WTC11 (cell line): Measurements from ENCODE around the gene BLID.

ENCODE experiments used
- CREB1 ChIP-seq: sonication (generic); formaldehyde crosslinking; IDR thresholded peaks from 2 replicates; pipeline ENCODE4 v1.8.0; 2023; ENCODE audit warnings: mild to moderate bottlenecking, missing genetic modification reagents
- ESRRA ChIP-seq: sonication (generic); formaldehyde crosslinking; IDR thresholded peaks from 2 replicates; pipeline ENCODE4 v1.8.1; 2022; ENCODE audit warnings: mild to moderate bottlenecking, missing genetic modification reagents, borderline replicate concordance
- GRHL2 ChIP-seq: fragments of 250-450 bp; sonication (Bioruptor Pico); IDR thresholded peaks from 2 replicates; pipeline ENCODE4 v1.8.0; 2022; ENCODE audit warnings: mild to moderate bottlenecking, moderate library complexity; ENCODE audit not compliant: insufficient replicate concordance, severe bottlenecking
- JAZF1 ChIP-seq: fragments of 250-450 bp; sonication (Bioruptor Pico); IDR thresholded peaks from 2 replicates; pipeline ENCODE4 v1.9.0; 2021; ENCODE audit warnings: moderate library complexity, mild to moderate bottlenecking, inconsistent platforms
- JUN ChIP-seq: sonication (generic); formaldehyde crosslinking; IDR thresholded peaks from 2 replicates; pipeline ENCODE4 v1.8.0; 2023; ENCODE audit warnings: mild to moderate bottlenecking, missing genetic modification reagents
- OVOL2 ChIP-seq: fragments of 250-450 bp; sonication (Bioruptor Pico); IDR thresholded peaks from 2 replicates; pipeline ENCODE4 v1.9.0; 2021; ENCODE audit warnings: mild to moderate bottlenecking, borderline replicate concordance
- ZNF232 ChIP-seq: sonication (generic); formaldehyde crosslinking; IDR thresholded peaks from 2 replicates; pipeline ENCODE4 v1.8.0; 2022; ENCODE audit warnings: mild to moderate bottlenecking, missing genetic modification reagents
- ZNF423 ChIP-seq: fragments of 250-450 bp; sonication (Bioruptor Pico); IDR thresholded peaks from 2 replicates; pipeline ENCODE4 v2.1.2; 2022; ENCODE audit warnings: mild to moderate bottlenecking, moderate library complexity
- TF ChIP-seq, protein P1 (sequence below): fragments of 200-600 bp; IDR thresholded peaks from 2 replicates; pipeline ENCODE4 v1.8.0; 2022; ENCODE audit warnings: antibody characterized with exemption
- TF ChIP-seq, protein P2 (sequence below): sonication (generic); formaldehyde crosslinking; IDR thresholded peaks from 2 replicates; pipeline ENCODE4 v1.8.1; 2022; ENCODE audit warnings: mild to moderate bottlenecking, moderate library complexity, missing genetic modification reagents
- TF ChIP-seq, protein P3 (sequence below): sonication (generic); formaldehyde crosslinking; IDR thresholded peaks from 2 replicates; pipeline ENCODE4 v1.8.1; 2023; ENCODE audit warnings: mild to moderate bottlenecking, missing genetic modification reagents, borderline replicate concordance
- TF ChIP-seq, protein P4 (sequence below): sonication (generic); formaldehyde crosslinking; IDR thresholded peaks from 2 replicates; pipeline ENCODE4 v1.8.1; 2022; ENCODE audit warnings: missing genetic modification reagents, borderline replicate concordance

DNA sequence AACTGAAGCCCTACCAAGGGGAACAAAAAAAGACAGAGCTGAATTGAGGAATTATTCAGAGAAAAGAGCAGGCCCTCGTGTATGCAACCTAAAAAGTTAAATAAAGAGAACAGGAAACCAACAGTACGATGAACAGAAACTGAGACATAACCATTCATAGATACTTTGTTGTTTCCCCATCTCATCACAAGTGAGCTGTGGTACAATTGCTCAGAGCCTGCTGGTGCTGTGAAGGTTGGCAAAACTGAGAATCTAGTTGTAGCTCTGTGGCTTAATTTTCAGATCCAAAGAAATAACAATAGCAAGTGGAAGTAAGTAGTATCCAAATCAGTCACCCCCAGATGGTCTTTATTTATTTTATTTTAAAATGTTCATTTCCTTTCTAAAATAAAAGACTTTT, 37.7 kb upstream of the BLID start:
- TF ChIP-seq, protein P1, sequence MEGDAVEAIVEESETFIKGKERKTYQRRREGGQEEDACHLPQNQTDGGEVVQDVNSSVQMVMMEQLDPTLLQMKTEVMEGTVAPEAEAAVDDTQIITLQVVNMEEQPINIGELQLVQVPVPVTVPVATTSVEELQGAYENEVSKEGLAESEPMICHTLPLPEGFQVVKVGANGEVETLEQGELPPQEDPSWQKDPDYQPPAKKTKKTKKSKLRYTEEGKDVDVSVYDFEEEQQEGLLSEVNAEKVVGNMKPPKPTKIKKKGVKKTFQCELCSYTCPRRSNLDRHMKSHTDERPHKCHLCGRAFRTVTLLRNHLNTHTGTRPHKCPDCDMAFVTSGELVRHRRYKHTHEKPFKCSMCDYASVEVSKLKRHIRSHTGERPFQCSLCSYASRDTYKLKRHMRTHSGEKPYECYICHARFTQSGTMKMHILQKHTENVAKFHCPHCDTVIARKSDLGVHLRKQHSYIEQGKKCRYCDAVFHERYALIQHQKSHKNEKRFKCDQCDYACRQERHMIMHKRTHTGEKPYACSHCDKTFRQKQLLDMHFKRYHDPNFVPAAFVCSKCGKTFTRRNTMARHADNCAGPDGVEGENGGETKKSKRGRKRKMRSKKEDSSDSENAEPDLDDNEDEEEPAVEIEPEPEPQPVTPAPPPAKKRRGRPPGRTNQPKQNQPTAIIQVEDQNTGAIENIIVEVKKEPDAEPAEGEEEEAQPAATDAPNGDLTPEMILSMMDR, result no peak
- TF ChIP-seq, protein P2, sequence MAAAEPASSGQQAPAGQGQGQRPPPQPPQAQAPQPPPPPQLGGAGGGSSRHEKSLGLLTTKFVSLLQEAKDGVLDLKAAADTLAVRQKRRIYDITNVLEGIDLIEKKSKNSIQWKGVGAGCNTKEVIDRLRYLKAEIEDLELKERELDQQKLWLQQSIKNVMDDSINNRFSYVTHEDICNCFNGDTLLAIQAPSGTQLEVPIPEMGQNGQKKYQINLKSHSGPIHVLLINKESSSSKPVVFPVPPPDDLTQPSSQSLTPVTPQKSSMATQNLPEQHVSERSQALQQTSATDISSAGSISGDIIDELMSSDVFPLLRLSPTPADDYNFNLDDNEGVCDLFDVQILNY (CRISPR knock-in tag), result no peak
- TF ChIP-seq ZNF423 (CRISPR knock-in tag), result no peak
- no peak for TF ChIP-seq ZNF232 (CRISPR knock-in tag)
- TF ChIP-seq GRHL2 (CRISPR knock-in tag), result no peak
- TF ChIP-seq, protein P3, sequence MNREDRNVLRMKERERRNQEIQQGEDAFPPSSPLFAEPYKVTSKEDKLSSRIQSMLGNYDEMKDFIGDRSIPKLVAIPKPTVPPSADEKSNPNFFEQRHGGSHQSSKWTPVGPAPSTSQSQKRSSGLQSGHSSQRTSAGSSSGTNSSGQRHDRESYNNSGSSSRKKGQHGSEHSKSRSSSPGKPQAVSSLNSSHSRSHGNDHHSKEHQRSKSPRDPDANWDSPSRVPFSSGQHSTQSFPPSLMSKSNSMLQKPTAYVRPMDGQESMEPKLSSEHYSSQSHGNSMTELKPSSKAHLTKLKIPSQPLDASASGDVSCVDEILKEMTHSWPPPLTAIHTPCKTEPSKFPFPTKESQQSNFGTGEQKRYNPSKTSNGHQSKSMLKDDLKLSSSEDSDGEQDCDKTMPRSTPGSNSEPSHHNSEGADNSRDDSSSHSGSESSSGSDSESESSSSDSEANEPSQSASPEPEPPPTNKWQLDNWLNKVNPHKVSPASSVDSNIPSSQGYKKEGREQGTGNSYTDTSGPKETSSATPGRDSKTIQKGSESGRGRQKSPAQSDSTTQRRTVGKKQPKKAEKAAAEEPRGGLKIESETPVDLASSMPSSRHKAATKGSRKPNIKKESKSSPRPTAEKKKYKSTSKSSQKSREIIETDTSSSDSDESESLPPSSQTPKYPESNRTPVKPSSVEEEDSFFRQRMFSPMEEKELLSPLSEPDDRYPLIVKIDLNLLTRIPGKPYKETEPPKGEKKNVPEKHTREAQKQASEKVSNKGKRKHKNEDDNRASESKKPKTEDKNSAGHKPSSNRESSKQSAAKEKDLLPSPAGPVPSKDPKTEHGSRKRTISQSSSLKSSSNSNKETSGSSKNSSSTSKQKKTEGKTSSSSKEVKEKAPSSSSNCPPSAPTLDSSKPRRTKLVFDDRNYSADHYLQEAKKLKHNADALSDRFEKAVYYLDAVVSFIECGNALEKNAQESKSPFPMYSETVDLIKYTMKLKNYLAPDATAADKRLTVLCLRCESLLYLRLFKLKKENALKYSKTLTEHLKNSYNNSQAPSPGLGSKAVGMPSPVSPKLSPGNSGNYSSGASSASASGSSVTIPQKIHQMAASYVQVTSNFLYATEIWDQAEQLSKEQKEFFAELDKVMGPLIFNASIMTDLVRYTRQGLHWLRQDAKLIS (CRISPR knock-in tag), result no peak
- no peak for TF ChIP-seq ESRRA (CRISPR knock-in tag)
- no peak for TF ChIP-seq JUN
- no peak for TF ChIP-seq OVOL2 (CRISPR knock-in tag)
- TF ChIP-seq, protein P4, sequence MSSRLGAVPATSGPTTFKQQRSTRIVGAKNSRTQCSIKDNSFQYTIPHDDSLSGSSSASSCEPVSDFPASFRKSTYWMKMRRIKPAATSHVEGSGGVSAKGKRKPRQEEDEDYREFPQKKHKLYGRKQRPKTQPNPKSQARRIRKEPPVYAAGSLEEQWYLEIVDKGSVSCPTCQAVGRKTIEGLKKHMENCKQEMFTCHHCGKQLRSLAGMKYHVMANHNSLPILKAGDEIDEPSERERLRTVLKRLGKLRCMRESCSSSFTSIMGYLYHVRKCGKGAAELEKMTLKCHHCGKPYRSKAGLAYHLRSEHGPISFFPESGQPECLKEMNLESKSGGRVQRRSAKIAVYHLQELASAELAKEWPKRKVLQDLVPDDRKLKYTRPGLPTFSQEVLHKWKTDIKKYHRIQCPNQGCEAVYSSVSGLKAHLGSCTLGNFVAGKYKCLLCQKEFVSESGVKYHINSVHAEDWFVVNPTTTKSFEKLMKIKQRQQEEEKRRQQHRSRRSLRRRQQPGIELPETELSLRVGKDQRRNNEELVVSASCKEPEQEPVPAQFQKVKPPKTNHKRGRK (CRISPR knock-in tag), result no peak
- TF ChIP-seq JAZF1 (CRISPR knock-in tag), result no peak
- TF ChIP-seq CREB1 (CRISPR knock-in tag), result no peak
